ENCODE measurements around the gene NFYC.

The NFYC gene

GRCh38 chr1:40657046-40657445 is 34.5 kb upstream of the NFYC start:
- no peak overlapping the region for H3K27ac ChIP-seq (ENCODE audit: low read length)
- no peaks in the 10 kb centered on the region for H3K36me3 ChIP-seq (ENCODE audit: control insufficient read depth, low read depth, low read length)
- no peaks in the 10 kb centered on the region for H3K27me3 ChIP-seq (ENCODE audit: control insufficient read depth, insufficient read depth, low read length)
- no peak overlapping the region for H3K9ac ChIP-seq (ENCODE audit: low read length)
- H3K4me1 ChIP-seq (ENCODE audit: control insufficient read depth, low read depth, low read length): peaks cover 13% of the 10 kb centered on the region
- no peaks in the 10 kb centered on the region for H3K9me3 ChIP-seq (ENCODE audit: control insufficient read depth, low read depth, low read length)
- no peak overlapping the region for H3K4me3 ChIP-seq (ENCODE audit: low read length)

GRCh38 chr1:40658751-40659648 is 32.5 kb upstream of the NFYC start:
- no peak overlapping the region for H3K27ac ChIP-seq (ENCODE audit: low read length)
- no peaks in the 10 kb centered on the region for H3K27me3 ChIP-seq (ENCODE audit: control insufficient read depth, insufficient read depth, low read length)
- H3K9ac ChIP-seq (ENCODE audit: low read length): no peak overlapping the region
- no peaks in the 10 kb centered on the region for H3K9me3 ChIP-seq (ENCODE audit: control insufficient read depth, low read depth, low read length)
- no peak overlapping the region for H3K4me3 ChIP-seq (ENCODE audit: low read length)
- no peaks in the 10 kb centered on the region for H3K36me3 ChIP-seq (ENCODE audit: control insufficient read depth, low read depth, low read length)
- H3K4me1 ChIP-seq (ENCODE audit: control insufficient read depth, low read depth, low read length): peaks cover 25% of the 10 kb centered on the region

- Histone ChIP-seq H3K9ac (ENCODE audit: low read length) (no peak overlapping the region), H3K4me1 (ENCODE audit: control insufficient read depth, low read depth, low read length) (peaks cover 23% of the 10 kb centered on the region), H3K27ac (ENCODE audit: low read length) (no peak overlapping the region), H3K36me3 (ENCODE audit: control insufficient read depth, low read depth, low read length) (no peaks in the 10 kb centered on the region), H3K9me3 (ENCODE audit: control insufficient read depth, low read depth, low read length) (no peaks in the 10 kb centered on the region), H3K27me3 (ENCODE audit: control insufficient read depth, insufficient read depth, low read length) (no peaks in the 10 kb centered on the region), H3K4me3 (ENCODE audit: low read length) (no peak overlapping the region)
Measured at GRCh38 chr1:40659649-40659947, 31.9 kb upstream of the NFYC start.

- Histone ChIP-seq H3K27ac (ENCODE audit: low read length) (no peak overlapping the region), H3K9me3 (ENCODE audit: control insufficient read depth, low read depth, low read length) (no peaks in the 10 kb centered on the region), H3K4me3 (ENCODE audit: low read length) (no peak overlapping the region), H3K9ac (ENCODE audit: low read length) (no peak overlapping the region), H3K36me3 (ENCODE audit: control insufficient read depth, low read depth, low read length) (no peaks in the 10 kb centered on the region), H3K4me1 (ENCODE audit: control insufficient read depth, low read depth, low read length) (peaks cover 28% of the 10 kb centered on the region), H3K27me3 (ENCODE audit: control insufficient read depth, insufficient read depth, low read length) (no peaks in the 10 kb centered on the region)
Measured at GRCh38 chr1:40661678-40662077, 29.8 kb upstream of the NFYC start.

- no peaks in the 10 kb centered on the region for H3K36me3 ChIP-seq (ENCODE audit: control insufficient read depth, low read depth, low read length)
- H3K9ac ChIP-seq (ENCODE audit: low read length): no peak overlapping the region
- no peak overlapping the region for H3K27ac ChIP-seq (ENCODE audit: low read length)
Measured at GRCh38 chr1:40662151-40662550, 29.4 kb upstream of the NFYC start.

GRCh38 chr1:40662864-40663263 is 28.6 kb upstream of the NFYC start:
- Histone ChIP-seq H3K4me1 (ENCODE audit: control insufficient read depth, low read depth, low read length) (peaks cover 28% of the 10 kb centered on the region), H3K36me3 (ENCODE audit: control insufficient read depth, low read depth, low read length) (no peaks in the 10 kb centered on the region), H3K27ac (ENCODE audit: low read length) (no peak overlapping the region), H3K4me3 (ENCODE audit: low read length) (no peak overlapping the region), H3K9ac (ENCODE audit: low read length) (peak overlapping the region; percentile 26), H3K9me3 (ENCODE audit: control insufficient read depth, low read depth, low read length) (no peaks in the 10 kb centered on the region), H3K27me3 (ENCODE audit: control insufficient read depth, insufficient read depth, low read length) (no peaks in the 10 kb centered on the region)

More at GRCh38 chr1:40662151-40662550, 29.4 kb upstream of the NFYC start:
- no peak overlapping the region for H3K4me3 ChIP-seq (ENCODE audit: low read length)
- H3K9me3 ChIP-seq (ENCODE audit: control insufficient read depth, low read depth, low read length): no peaks in the 10 kb centered on the region
- peaks cover 28% of the 10 kb centered on the region for H3K4me1 ChIP-seq (ENCODE audit: control insufficient read depth, low read depth, low read length)
- H3K27me3 ChIP-seq (ENCODE audit: control insufficient read depth, insufficient read depth, low read length): no peaks in the 10 kb centered on the region

- Histone ChIP-seq H3K4me1 (ENCODE audit: control insufficient read depth, low read depth, low read length) (peaks cover 28% of the 10 kb centered on the region), H3K27me3 (ENCODE audit: control insufficient read depth, insufficient read depth, low read length) (no peaks in the 10 kb centered on the region), H3K9ac (ENCODE audit: low read length) (peak overlapping the region; percentile 26), H3K36me3 (ENCODE audit: control insufficient read depth, low read depth, low read length) (no peaks in the 10 kb centered on the region), H3K9me3 (ENCODE audit: control insufficient read depth, low read depth, low read length) (no peaks in the 10 kb centered on the region), H3K27ac (ENCODE audit: low read length) (no peak overlapping the region), H3K4me3 (ENCODE audit: low read length) (no peak overlapping the region)
Measured at GRCh38 chr1:40663324-40664166, 28.0 kb upstream of the NFYC start.

DNA sequence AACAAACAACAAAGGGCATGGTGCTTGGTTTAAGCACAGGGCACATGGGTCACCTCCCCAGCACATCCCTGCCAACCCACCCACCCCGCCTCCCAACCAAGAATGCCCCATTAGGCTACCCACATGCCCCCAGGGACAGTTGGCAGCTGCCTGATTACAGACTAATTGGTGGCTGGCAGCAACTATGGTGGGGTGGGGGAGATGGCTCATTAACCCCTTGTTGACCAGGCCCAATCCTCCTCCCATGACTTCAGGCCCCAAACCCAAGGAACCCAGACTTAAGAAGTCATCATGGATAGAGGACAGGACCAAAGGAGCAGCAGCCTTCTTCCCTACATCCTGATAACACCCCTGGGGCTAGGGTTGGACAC is 27.4 kb upstream of the NFYC start:
- H3K4me1 ChIP-seq (ENCODE audit: control insufficient read depth, low read depth, low read length): peaks cover 28% of the 10 kb centered on the region
- no peak overlapping the region for H3K27ac ChIP-seq (ENCODE audit: low read length)
- no peak overlapping the region for H3K9ac ChIP-seq (ENCODE audit: low read length)
- no peaks in the 10 kb centered on the region for H3K9me3 ChIP-seq (ENCODE audit: control insufficient read depth, low read depth, low read length)
- H3K36me3 ChIP-seq (ENCODE audit: control insufficient read depth, low read depth, low read length): no peaks in the 10 kb centered on the region
- H3K27me3 ChIP-seq (ENCODE audit: control insufficient read depth, insufficient read depth, low read length): no peaks in the 10 kb centered on the region
- peak overlapping the region; percentile 81 for H3K4me3 ChIP-seq (ENCODE audit: low read length)

DNA sequence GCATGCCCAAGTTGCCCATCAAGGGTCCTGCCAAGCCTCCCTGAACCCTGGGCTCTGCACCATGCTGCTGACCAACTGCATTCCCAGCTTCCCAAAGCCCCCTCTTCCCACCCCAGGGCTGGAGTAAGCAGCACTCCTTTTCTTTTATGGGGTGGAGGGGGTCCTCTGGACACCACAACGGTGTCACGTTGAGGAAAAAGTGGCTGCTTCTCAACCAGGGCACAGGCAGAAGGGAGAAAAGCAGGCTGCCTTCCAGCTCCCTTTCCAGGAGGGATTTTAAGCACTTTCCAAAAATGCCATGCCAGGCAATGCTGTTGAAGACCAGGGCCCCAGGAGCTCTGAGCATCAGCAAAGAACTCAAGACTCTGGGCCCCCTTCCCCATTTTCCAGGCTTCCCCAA is 26.7 kb upstream of the NFYC start:
- Histone ChIP-seq H3K27me3 (ENCODE audit: control insufficient read depth, insufficient read depth, low read length) (no peaks in the 10 kb centered on the region), H3K9ac (ENCODE audit: low read length) (no peak overlapping the region), H3K4me3 (ENCODE audit: low read length) (peak overlapping the region; percentile 81)

GRCh38 chr1:40665335-40666171 is 26.0 kb upstream of the NFYC start, which contains the start of gene RIMS3:
Gene RIMS3 (minus strand): TSS chr1:40665682. CDS start chr1:40641925, 23,757 bp downstream.
- Histone ChIP-seq H3K9ac (ENCODE audit: low read length) (peak within 1 kb of the TSS; percentile 24), H3K9me3 (ENCODE audit: control insufficient read depth, low read depth, low read length) (no peaks in the 10 kb centered on the region), H3K4me1 (ENCODE audit: control insufficient read depth, low read depth, low read length) (peaks cover 28% of the 10 kb centered on the region), H3K27me3 (ENCODE audit: control insufficient read depth, insufficient read depth, low read length) (no peaks in the 10 kb centered on the region), H3K4me3 (ENCODE audit: low read length) (peak within 1 kb of the TSS; percentile 81), H3K27ac (ENCODE audit: low read length) (no peak within 1 kb of the TSS), H3K36me3 (ENCODE audit: control insufficient read depth, low read depth, low read length) (no peaks in the 10 kb centered on the region)

More for the DNA sequence above, 26.7 kb upstream of the NFYC start:
- Histone ChIP-seq H3K27ac (ENCODE audit: low read length) (no peak overlapping the region), H3K9me3 (ENCODE audit: control insufficient read depth, low read depth, low read length) (no peaks in the 10 kb centered on the region), H3K36me3 (ENCODE audit: control insufficient read depth, low read depth, low read length) (no peaks in the 10 kb centered on the region), H3K4me1 (ENCODE audit: control insufficient read depth, low read depth, low read length) (peaks cover 28% of the 10 kb centered on the region)
